ENCODE measurements around the gene DMWD. TPM values are rescaled to one million over a fixed set of nuclear protein-coding genes. Genes with fewer than 3 reads are reported as not detected.

DMWD gene
- total RNA-seq, 1 donor from 2014 or later = 41.0 TPM

DNA sequence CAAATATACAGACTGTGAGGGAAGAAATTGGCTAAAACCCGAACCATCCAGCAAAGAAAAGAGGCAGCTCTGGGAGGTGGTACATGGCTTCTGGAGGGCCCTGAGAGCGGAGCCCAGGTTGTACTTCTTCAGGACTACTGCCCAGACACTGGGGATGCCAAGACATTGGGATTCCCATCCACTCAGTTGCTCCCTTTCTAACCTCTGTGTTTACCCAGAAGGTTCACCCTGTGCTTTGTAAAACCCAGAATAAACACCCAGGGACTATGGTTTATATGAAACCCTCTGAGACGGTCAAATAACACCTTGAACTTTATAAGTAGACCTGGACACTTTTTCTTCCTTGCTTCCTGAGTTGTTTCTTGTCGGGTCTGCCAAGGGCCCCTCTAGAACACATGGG is 49.7 kb downstream of the DMWD start:
- no peak for DNase-seq

DNA sequence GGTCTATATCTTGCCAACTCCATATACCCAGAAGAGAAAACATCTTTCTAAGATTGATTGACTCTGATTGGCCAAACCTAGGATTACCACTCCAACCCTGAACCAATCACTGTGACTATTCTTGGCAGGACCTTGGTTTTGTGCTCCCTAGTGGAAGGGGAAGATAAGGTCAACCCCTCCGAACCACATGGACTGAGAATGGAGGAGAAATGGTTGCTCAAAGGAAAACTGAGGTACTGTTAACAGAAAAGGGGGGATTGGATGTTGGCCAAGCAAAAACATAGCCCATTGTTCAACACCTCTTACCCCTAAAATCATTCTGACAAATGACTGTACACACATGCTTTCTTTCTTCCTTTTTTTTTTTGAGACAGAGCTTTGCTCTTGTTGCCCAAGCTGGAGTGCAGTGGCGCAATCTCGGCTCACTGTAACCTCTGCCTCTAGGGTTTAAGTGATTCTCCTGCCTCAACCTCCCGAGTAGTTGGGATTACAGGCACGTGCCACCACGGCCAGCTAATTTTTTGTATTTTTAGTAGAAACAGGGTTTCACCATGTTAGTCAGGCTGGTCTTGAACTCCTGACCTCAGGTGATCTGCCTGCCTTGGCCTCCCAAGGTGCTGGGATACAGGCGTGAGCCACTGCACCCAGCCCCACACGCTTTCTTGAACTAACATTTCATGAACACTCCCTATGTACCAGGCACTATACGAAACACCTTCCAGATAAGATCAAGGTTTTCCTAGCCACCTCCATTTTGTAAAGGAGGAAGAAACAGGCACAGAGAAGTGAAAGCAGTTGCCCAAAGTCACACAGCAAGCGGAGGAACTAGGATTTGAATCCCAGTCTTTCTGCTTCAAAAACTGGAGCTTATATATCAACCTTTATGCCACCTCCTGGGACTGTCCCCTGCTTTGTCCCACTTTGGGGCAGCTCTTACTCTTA is 52.9 kb downstream of the DMWD start:
- no peak for DNase-seq

DNA sequence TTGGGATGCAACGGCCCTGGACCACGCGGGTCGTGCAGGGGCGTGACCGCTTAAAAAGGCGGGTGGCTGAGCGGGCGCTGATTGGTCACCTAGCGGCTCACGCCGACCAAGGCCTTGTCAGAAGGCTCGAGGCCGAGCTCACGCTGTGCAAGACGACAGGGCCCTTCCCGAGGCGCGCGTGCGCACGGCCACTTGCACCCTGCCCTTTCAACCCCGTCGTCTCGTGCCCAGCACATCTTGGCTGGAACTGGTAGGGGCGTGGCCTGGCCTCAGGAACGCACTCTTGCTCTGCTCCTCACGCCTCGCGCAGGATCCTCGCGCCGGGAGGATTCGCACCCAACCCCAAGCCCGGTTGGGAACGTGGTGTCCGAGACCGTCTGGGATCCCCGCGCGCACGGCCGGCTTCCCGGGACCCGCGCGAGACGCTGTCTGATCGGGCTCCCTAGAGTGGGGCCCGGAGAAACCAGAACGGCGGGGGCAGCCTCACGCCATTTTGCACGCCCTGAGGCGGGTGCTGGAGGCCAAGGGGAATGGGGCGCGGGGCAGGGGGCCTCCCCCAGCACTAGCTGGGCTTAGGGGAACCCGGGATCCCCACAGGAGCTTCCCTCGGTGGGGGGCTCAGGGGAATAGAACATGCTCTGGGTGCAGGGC is 59.4 kb downstream of the DMWD start, which contains the start of gene MEIOSIN:
Gene MEIOSIN (plus strand): TSS at position 280 of the 651 bp plus-strand sequence. CDS start 1,938 bp downstream, outside the sequence.
- DNase-seq = no peak

Other genes with a start within 250 kb of the DMWD start
- gene OPA3, start 208.0 kb downstream of the DMWD start, total RNA-seq = 2.0 TPM
- 0.16 TPM for gene GPR4, start 190.6 kb downstream of the DMWD start, total RNA-seq
- gene EML2, start 153.4 kb downstream of the DMWD start, total RNA-seq = 15.8 TPM
- not detected for gene GIPR, start 124.6 kb downstream of the DMWD start, total RNA-seq
- gene SNRPD2, start 100.9 kb downstream of the DMWD start, total RNA-seq = 108 TPM
- 8.0 TPM for gene QPCTL, start 100.2 kb downstream of the DMWD start, total RNA-seq
- gene FBXO46, start 61.9 kb downstream of the DMWD start, total RNA-seq = 11.4 TPM
- gene MEIOSIN, start 59.4 kb downstream of the DMWD start, total RNA-seq = not detected
- gene SIX5, start 23.6 kb downstream of the DMWD start, total RNA-seq = 1.2 TPM
- gene DMPK, start 10.4 kb downstream of the DMWD start, total RNA-seq = 16.7 TPM
- 0.16 TPM for gene RSPH6A, start 22.5 kb upstream of the DMWD start, total RNA-seq
- gene SYMPK, start 70.3 kb upstream of the DMWD start, total RNA-seq = 16.4 TPM
- gene FOXA3, start 71.5 kb upstream of the DMWD start, total RNA-seq = not detected
- 32.1 TPM for gene IRF2BP1, start 93.3 kb upstream of the DMWD start, total RNA-seq
- 0.78 TPM for gene MYPOP, start 109.8 kb upstream of the DMWD start, total RNA-seq
- not detected for gene NANOS2, start 121.9 kb upstream of the DMWD start, total RNA-seq
- 9.4 TPM for gene NOVA2, start 181.0 kb upstream of the DMWD start, total RNA-seq
- gene CCDC61, start 202.6 kb upstream of the DMWD start, total RNA-seq = 5.8 TPM
- not detected for gene PGLYRP1, start 230.2 kb upstream of the DMWD start, total RNA-seq
- 1.6 TPM for gene IGFL4, start 248.2 kb upstream of the DMWD start, total RNA-seq